Activated CD4-positive, alpha-beta T cell treated with anti-CD3 and anti-CD28 coated beads for 4 hours (primary cell): ENCODE data around the gene TUBB2B.

Source experiments
- DNase-seq, 2 donors: peaks; one replicate each; pipeline ENCODE4 v3.0.0-alpha.2; 2020

The TUBB2B gene

GRCh38 chr6:3232017-3232945 is 4.8 kb upstream of the TUBB2B start:
- no peak for DNase-seq

- DNase-seq: no peak
Observed at GRCh38 chr6:3231247-3232016, 4.0 kb upstream of the TUBB2B start.

GRCh38 chr6:3230900-3231246 is 3.4 kb upstream of the TUBB2B start:
- no peak for DNase-seq

- DNase-seq: no peak
Observed at GRCh38 chr6:3230256-3230882, 2.9 kb upstream of the TUBB2B start.

GRCh38 chr6:3229566-3230178 is 2.2 kb upstream of the TUBB2B start:
- DNase-seq: no peak

GRCh38 chr6:3228771-3229565 is 1.5 kb upstream of the TUBB2B start:
- peak; percentile 39 to 45 for DNase-seq

- DNase-seq: peak; percentile 22 to 35
Observed at GRCh38 chr6:3228046-3228671, 706 bp upstream of the TUBB2B start.

GRCh38 chr6:3226481-3227362 is 731 bp downstream of the TUBB2B start:
- DNase-seq: peak in 1 of 2 donors; percentile 33

GRCh38 chr6:3226042-3226441 is 1.4 kb downstream of the TUBB2B start:
- no peak for DNase-seq

- DNase-seq: no peak
Observed at GRCh38 chr6:3222506-3223038, 4.9 kb downstream of the TUBB2B start.

GRCh38 chr6:3221578-3221977 is 5.9 kb downstream of the TUBB2B start:
- no peak for DNase-seq

- no peak for DNase-seq
Observed at GRCh38 chr6:3220366-3220765, 7.1 kb downstream of the TUBB2B start.

GRCh38 chr6:3218266-3218665 is 9.2 kb downstream of the TUBB2B start:
- DNase-seq: no peak

GRCh38 chr6:3217286-3217685 is 10.2 kb downstream of the TUBB2B start:
- no peak for DNase-seq

GRCh38 chr6:3214898-3215297 is 12.6 kb downstream of the TUBB2B start:
- no peak for DNase-seq

GRCh38 chr6:3213334-3213695 is 14.1 kb downstream of the TUBB2B start:
- no peak for DNase-seq

- no peak for DNase-seq
Observed at GRCh38 chr6:3212261-3212660, 15.2 kb downstream of the TUBB2B start.

- no peak for DNase-seq
Observed at GRCh38 chr6:3211681-3212080, 15.8 kb downstream of the TUBB2B start.

- no peak for DNase-seq
Observed at GRCh38 chr6:3210024-3210610, 17.3 kb downstream of the TUBB2B start.
